ENCODE results near the gene PCMTD2.

DNA sequence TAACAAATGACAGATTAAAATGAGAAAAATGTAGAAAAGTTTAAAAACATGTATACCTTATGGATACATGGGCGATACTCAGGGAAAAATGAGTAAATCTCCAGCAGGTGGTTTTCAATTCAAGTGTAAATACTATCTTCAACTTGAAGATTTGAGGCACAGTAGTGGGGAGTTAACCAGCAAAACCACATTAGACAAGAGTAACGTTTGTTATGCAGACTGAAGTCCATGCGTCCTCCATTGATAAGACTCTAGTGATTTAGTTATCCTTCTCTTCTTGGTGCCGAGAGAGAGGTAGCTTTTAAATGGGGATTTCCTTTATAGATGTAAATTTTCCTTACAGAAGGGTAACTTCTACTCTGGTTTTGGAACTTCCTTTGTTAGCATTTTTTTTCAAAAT lies 28.1 kb downstream of the PCMTD2 start:
- TF ChIP-seq, protein P1, sequence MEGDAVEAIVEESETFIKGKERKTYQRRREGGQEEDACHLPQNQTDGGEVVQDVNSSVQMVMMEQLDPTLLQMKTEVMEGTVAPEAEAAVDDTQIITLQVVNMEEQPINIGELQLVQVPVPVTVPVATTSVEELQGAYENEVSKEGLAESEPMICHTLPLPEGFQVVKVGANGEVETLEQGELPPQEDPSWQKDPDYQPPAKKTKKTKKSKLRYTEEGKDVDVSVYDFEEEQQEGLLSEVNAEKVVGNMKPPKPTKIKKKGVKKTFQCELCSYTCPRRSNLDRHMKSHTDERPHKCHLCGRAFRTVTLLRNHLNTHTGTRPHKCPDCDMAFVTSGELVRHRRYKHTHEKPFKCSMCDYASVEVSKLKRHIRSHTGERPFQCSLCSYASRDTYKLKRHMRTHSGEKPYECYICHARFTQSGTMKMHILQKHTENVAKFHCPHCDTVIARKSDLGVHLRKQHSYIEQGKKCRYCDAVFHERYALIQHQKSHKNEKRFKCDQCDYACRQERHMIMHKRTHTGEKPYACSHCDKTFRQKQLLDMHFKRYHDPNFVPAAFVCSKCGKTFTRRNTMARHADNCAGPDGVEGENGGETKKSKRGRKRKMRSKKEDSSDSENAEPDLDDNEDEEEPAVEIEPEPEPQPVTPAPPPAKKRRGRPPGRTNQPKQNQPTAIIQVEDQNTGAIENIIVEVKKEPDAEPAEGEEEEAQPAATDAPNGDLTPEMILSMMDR (IDR thresholded peaks at IDR 0.05 in 4 of 5, conservative IDR thresholded peaks at IDR 0.05 in 1 of 5), result no peak
- TF ChIP-seq POLR2A (IDR thresholded peaks at IDR 0.05), result no peak
